GDM1 (cell line): Measurements from ENCODE around the gene KSR1.

ENCODE experiments used
- DNase-seq: peaks from one replicate; lab custom pipeline; 2025; lab: John Stamatoyannopoulos, UW

KSR1 gene

DNA sequence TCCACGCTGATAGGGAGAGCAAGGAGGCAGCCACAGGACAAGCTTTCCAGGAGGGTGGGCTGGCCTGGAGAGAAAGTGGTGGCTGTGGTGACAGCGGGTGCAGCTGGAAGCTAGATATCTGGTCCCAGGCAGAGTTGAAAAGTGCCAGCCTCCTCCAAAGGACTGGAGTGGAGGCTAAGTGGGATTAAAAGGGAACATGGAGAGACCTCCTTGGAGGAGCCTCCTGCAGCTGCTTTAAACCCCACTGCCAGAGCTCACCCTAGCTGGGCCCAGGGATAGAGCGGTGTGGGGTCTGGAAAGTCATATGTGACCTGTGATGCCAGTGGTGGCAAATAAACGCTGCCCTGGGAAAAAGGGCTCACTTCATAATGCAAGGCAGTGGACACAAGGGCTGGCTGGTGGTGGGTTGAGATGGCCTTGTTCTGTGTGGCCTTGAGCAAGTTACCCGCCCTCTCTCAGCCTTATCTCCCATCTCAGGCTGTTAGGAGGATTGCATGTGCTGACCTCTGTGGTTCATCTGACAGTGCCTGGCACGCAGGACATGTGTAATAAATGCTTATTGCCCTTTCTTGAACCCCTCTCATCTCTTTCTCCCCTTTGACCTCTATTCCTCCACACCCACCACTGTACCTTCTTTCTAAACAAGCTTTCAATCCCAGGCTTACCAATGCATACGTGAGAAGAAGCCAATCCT lies 113.8 kb downstream of the KSR1 start:
- DNase-seq = no peak

DNA sequence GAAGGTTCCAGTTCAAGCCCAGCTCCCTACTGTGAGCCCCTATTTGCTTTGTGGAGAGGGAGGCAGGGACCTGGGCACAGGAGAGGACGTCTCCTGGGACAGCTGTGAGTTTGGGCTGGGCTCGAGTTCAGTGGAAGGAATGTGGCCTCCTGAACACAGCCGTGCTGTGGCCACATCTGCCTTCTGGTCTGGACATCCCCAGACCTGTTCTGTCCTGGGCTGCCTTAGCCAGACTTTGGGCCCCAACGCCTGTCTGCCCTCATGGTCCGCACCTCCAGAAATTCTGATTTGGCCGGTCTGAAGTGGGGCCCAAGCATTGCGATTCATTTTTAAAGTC lies 114.3 kb downstream of the KSR1 start:
- no peak for DNase-seq

DNA sequence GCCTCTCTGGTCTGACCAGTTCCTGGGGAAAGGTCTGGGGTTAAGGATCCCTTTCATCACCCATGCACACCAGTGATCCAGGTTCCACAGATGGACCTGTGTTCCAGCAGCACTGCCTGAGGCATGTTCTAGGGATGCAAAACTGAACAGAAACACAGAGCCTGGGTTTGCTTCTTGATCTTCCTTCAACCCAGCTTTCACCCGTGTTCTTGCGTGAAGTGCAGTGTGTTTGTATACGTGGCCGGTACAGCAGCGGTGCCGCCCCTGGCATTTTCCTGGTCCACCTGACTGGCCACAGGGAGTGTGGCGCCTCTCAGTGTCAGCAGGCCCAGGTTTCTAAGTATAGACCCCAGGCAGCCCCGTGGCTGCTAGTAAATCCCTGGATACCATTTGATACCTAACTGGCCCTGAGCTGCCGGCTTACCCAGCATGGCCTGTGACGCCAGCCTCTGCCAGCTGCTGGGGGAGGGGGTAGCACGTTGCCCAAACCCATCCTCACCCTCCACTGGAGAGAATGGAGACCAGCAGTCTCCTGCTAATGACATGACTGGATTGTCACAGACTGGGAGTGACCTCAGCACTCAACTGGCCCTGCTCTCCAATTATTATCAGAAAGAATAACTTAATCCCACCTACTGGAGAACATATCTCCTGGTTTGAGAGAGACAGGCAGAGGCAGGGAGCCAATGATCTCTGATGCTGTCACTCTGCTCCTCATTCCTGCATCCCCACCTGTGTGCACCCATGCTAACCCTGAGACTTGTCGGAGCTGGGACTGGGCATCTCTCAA lies 115.5 kb downstream of the KSR1 start:
- no peak for DNase-seq

DNA sequence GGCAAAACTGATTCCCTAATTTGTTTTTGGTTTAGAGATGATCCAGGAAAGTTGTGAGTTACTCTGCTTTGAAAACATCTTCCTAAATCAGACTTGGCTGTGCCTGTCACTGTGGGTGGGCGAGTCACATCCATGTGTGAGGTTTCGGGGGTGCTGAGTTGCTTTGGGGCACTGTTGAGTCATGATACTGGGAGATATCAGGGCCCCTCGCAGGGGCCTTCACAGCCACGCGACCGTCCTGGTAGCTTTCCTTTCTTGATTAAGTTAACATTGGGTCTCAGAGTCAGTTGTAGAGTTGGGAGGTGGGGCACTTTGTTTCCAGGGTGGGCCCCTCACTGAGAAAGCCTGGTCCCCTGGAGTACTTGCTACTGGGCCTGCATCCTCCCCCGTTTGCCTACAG lies 116.4 kb downstream of the KSR1 start:
- DNase-seq = no peak

DNA sequence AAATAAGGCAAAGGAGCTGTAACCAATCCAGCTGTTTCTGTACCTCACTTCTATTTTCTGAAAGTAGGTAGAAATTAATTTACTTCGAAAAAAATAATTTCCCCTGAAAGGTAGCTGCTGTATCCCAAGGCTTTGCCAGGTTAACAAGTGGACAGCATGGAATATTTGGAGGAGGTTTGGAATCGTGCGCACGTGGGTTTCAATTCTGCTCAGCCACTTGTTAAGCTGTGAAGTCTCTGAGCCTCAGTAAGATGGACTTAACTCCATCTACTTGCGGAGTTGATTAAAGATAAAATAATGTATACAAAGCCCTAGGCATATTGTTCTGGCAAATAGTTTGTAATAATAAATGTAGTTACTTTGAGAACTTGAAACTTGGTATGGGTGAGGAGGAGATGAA lies 117.3 kb downstream of the KSR1 start:
- no peak for DNase-seq

DNA sequence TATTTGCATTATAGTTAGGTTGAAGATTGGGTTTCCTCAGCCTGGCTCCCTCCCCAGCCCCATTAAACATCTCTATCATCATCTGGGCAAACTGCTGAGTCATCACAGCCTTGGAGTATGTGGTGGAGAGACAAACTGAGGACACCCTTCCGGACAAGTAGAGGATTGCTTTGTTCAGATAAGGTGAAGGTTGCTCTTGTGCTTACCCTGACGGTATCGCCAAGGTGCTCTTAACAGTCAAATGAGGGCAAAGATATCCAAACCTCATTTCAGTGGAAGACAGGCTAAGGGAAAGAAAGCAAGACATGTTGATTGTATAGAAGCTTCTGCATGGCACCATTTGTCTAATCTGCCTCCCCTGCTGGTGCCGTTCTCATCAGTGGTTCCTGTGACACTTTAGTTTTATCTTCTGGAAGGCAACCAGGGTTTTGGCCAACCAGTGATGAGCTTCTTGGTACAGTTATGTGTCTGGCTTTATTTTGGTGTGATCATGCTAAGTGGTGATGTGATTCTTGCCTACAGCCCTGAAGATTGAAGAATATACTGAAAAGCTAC lies 117.8 kb downstream of the KSR1 start:
- DNase-seq = no peak

DNA sequence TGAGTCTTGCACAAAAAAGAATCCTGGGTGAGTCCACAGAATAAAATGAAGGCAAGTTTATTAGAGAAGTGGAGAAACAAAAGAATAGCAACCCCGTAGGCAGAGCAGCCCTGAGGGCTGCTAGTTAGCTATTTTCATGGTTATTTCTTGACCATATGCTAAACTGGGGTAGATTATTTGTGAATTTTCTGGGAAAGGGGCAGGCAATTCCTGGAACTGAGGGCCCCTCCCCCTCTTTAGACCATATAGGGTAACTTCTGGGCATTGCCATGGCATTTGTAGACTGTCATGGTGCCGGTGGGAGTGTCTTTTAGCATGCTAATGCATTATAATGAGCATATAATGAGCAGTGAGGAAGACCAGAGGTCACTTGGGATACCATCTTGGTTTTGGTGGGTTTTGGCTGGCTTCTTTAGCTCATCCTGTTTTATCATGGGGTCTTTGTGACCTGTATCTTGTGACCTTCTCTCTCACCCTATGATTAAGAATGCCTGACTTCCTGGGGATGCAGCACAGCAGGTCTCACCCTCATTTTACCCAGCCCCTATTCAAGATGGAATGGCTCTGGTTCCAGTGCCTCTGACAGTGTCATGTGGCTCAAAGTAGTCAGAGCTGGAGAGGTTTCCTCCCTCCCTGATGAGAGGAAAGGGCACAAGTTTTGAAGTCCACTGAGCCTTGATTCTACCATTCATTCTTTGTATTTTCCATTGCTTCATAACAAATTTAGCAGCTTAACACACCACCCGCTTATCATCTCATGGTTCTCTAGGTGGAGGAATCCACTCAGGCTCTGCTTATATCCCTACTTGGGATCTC lies 119.1 kb downstream of the KSR1 start:
- DNase-seq = no peak

DNA sequence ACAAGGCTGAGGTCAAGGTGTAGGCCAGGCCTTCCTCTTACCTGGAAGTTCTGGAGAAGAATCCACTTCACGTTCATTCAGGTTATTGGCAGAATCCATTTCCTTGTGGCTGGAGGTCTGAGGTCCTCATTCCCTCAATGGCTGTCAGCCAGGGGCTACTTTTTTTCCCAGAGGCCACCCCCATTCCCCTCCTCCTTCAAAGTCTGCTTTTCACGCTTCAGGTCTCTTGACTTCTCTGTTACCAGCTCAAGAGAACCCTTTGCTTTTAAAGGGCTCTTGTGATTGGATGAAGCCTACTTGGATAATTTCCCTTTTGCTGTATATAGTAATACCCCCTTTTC lies 119.6 kb downstream of the KSR1 start:
- DNase-seq = no peak

DNA sequence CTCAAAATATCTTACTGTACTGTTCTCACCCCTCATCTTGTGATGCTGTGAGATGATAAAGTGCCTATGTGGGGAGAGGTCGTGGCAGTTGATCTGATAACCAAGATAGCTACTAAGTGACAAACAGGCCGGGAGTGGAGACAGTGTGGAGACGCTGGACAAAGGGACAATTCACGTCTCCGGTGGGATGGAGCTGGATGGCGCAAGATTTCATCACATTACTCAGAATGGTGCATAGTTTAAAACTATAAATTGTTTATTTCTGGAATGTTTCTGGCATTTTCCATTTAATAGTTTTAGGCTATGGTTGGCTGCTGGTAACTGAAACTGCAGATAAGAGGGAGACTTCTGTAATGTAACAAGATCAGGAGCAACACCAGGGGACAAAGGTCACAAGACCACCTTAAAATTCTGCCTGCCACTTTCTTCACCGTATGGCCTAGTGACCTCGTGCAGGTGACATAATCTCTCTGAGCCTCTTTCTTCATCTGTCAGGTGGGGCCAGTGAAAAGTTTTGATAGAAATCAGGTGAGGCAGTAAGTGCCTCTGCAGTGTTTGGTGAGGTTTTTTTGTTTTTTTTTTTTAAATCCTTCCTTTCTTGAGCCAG lies 120.3 kb downstream of the KSR1 start:
- DNase-seq = no peak

DNA sequence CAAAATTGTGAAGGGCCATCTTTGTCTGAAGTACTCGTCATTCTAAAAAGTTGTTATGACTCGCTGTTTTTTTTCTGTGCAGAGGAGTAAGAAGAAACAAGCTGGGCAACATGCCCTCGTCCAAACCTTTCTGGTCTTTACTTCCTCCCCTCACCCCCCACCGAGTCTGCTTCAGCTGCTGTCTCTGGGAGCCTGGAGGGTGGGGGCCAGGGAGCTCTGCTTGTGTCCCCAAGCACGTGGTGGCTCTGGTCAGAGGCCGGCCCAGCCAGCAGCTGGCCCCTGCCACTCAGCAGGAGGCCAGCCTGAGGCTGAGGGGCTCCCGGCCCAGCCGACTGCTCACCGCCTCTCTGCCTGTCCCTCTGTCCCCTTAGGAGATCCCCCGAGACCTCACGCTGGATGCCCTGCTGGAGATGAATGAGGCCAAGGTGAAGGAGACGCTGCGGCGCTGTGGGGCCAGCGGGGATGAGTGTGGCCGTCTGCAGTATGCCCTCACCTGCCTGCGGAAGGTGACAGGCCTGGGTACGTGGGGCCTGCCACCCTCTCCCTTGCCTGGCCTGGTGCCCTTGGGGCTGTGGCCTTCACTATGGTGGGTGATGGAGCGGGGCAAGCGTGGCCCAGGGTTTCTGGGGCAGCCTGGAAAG lies 121.0 kb downstream of the KSR1 start:
- no peak for DNase-seq

DNA sequence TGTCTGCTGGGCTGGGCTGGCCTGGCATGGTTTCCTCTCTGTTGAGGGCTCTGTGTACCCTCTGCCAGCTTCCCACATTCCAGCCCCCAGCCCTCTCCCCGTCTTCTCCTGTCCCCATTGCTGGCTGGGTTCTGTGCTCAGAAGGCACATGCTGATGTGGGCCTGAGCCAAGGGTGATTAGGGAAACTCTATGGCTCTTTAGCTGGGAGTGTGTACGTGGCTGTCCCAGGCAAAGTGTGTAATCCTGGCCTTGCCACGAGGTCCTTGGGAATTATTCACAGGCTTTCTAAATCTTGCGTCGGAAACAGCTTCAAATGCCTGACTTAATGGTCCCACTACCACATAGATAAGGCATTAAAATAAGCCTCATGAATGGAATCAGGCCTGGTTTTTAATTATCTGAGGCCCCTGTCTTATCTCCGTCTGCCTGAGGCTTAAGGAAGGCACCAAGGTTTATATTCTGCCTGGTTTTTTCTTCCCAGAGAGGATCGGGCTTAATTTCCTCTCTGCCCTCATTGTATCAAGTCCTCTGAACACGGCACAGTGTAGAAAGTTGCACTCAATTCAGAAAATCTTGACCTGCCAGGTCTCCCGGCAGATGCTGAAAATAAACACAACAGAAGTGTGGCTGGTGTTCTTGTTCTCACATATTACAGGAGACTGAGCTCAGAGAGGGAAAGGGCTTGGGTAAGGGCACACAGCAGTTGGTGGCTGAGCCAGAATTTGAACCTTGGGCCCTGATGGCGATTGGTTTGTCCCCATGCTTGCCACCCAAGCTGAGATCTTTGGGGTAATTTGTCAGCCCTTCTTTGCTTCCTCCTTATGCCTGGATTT lies 121.9 kb downstream of the KSR1 start:
- DNase-seq = no peak

DNA sequence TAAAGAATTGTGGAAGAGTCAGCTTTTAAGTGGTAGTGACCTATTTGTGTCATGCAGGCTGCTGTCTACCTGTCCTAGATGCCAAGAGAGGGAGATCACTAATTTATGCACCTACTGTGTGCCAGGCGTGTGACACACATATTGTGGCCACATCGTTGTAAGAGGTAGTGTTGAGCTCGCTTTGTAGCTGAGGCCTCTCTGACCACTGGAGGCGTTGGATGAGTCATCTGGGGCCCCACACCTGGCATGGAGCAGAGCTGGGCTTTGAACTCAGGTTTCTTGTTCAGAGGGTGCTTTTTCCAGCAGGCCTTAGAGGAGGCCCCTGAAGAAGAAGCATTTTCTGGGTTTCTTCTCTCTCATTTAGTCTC lies 122.5 kb downstream of the KSR1 start:
- no peak for DNase-seq

DNA sequence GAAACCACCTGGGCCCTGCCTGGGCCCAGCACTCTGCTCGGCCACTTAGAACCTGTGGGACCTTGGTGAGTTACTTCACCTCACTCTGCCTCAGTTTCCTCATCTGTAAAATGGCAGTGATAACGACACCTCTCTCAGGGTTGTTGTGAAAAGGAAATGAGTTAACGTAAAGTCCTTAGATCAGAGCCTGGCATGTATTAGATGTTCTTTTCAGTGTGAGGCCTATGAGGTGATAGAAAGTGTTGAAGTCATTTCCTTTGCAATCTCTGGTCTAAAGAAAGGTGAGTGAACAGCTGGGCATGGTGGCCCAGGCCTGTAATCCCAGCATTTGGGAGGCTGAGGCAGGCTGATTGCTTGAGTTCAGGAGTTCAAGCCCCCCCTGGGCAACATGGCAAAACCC lies 123.1 kb downstream of the KSR1 start:
- DNase-seq = no peak

DNA sequence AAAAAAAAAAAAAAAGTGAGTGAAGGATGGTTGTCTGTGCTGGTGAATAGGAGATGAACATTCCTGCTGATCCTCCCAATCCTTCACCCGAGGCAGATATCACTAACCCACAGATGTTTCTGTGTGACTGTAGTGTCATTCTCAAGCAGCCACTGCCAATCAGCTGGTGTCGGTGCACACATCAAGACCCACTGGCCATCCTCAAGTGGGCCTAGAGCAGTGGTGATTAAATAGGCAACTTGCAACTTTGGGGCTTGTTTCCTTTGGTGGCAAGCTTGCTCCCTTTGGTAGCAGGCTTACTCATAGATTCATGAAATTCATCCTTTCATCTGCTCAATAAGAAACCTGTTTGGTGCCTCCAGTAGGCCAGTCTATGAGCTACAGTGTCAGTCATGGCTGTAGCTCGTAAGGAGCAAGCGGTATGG lies 123.7 kb downstream of the KSR1 start:
- DNase-seq = no peak

DNA sequence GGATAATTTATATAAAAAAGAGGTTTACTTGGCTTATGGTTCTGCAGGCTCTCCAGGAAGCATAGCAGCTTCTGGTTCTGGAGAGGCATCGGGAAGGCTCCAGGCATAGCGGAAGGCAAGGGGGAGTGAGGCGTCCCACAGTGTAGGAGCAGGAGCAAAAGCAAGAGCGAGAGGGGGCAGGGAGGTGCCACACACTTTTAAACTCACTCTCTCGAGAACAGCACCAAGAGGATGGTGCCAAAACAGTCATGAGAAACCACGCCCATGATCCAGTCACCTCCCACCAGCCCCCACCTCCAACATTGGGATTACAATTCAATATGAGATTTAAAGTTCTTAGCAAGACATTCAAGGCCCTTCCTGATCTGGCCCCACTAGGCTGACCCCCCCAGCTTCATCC lies 124.8 kb downstream of the KSR1 start:
- no peak for DNase-seq

DNA sequence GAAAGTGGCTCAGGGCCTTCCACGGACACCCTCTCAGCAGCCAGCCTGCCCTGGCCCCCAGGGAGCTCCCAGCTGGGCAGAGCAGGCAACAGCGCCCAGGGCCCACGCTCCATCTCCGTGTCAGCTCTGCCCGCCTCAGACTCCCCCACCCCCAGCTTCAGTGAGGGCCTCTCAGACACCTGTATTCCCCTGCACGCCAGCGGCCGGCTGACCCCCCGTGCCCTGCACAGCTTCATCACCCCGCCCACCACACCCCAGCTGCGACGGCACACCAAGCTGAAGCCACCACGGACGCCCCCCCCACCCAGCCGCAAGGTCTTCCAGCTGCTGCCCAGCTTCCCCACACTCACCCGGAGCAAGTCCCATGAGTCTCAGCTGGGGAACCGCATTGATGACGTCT lies 126.4 kb downstream of the KSR1 start:
- no peak for DNase-seq

DNA sequence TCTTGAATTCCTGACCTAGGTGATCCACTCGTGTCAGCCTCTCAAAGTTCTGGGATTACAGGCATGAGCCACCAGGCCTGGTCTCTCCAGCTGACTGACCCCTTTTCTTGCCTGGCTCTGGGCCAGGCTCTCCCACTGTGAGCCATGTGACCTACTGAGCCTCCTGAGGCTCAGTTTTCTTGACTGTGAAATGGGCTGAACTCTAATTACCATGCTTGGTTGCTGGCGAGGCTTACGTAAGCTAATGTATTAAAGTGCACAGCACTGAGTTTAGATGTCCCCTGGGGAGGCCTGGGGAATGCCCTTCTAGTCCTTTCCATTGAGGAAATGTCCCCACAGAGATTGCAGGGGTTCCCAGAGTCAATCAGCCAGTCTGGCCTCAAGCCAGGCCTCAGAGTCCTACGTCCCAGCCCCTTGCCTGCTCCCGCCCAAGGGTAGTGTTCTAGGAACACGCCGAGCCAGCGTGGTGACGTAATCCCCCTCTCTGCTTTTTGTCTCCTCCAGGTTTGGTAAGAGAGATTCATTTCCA lies 129.0 kb downstream of the KSR1 start:
- no peak for DNase-seq

DNA sequence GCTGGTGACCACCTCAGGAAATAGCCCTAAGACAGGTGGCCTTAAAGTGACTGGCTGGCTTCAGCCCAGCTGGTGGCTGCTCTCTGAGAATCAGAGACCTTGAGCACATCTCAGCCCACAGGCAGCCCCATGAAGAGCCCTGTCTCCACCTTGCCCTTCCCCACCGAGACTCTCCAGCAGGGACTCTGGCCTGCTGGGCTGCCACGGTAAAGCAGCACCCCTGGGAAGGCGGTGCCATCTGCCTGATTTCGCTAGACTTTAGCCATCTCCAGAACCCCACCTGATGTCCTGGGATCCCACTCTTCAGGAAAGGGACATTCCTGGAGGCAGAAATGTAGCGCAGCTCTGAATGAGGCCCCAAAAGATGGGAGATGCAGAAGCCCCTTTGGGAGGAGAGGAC lies 129.5 kb downstream of the KSR1 start:
- DNase-seq = no peak

DNA sequence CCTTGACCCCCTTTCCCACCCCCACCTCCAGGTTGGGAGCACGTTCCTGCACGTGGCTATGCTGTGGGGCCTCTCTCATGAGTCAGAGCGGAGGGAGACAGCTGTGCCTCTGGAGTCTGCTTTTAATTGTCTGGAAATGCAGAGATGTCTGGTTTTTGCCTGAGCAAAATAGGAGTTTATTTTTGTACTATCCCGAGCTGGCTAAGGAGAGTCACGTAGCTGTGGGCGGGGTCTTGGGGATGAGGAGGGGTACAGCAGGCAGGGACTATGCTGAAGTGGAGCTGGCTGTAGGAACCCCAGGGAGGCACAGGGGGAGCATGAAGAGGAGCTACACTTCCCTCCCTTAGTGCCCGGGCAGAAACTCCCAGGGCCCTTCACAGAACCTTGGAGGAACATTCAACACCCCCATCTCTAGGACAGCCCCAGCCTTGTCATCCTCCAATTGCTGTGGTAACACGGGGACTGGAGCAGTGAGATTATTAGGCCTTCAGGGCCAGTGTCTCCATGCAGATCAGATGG lies 130.0 kb downstream of the KSR1 start:
- DNase-seq = no peak

DNA sequence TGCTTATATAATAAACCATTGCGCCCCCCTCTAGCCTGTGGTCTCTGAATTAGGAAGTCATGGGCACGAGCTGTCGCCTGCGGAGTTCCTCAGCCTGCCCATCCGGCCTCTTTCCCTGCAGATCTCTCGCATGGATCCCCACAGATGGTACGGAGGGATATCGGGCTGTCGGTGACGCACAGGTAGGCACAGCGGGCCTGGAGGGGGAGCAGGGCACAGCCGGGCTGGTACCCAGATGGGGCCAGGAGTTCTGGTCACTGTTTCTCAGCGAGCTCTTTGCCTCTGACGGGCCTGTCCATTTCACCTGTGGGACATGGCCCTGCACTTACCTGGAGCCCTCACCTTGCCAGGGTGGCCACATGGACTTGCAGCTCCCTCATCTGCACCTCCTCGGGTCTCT lies 132.1 kb downstream of the KSR1 start:
- DNase-seq = no peak

DNA sequence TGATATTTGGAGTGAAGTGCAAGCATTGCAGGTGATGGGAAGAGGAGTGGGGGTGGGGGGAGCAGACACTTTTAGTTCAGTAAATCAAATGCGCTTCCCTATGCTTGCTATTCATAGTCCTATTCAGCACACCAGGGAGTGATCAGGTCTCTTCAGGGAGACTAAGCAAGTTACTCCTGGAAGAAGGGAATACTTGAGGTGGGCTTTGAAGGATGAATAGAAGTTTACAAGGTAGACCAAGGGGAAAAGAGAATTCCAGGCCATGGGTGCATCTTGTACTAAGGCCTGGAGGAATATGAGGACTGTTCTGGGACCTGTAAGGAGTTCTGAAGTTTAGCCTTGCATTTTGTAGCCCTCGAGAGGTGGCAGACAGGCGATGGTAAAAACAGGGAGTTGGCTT lies 134.6 kb downstream of the KSR1 start:
- DNase-seq = no peak
